ENCODE results near the gene NR4A1.

The NR4A1 gene

GRCh38 chr12:52050758-52051541, at the start of gene NR4A1:
TSS of gene NR4A1 (plus strand) at chr12:52051442. CDS start at chr12:52054329, 2,887 bp downstream.
- peak; percentile 98 to 99 (median 98) for DNase-seq

GRCh38 chr12:52003016-52003550, 48.2 kb upstream of the NR4A1 start:
- DNase-seq: no peak

GRCh38 chr12:52003591-52003990, 47.7 kb upstream of the NR4A1 start:
- DNase-seq: no peak

- DNase-seq: no peak
Observed at GRCh38 chr12:52004042-52004648, 47.1 kb upstream of the NR4A1 start.

- DNase-seq: no peak
Observed at GRCh38 chr12:52005218-52005902, 45.9 kb upstream of the NR4A1 start.

- no peak for DNase-seq
Observed at GRCh38 chr12:52005903-52006703, 45.1 kb upstream of the NR4A1 start.

GRCh38 chr12:52006726-52007157, 44.5 kb upstream of the NR4A1 start, which contains the start of gene TAMALIN:
TSS of gene TAMALIN (plus strand) at chr12:52006946. CDS start at chr12:52007020, 74 bp downstream.
- DNase-seq: peak; percentile 52 to 67 (median 62)

- peak in 1 of 4 experiments; percentile 35 for DNase-seq
Observed at GRCh38 chr12:52007158-52007921, 43.9 kb upstream of the NR4A1 start.

GRCh38 chr12:52007982-52008510, 43.2 kb upstream of the NR4A1 start:
- no peak for DNase-seq

GRCh38 chr12:52009081-52009751, 42.0 kb upstream of the NR4A1 start:
- DNase-seq: no peak

- DNase-seq: no peak
Observed at GRCh38 chr12:52010152-52010622, 41.1 kb upstream of the NR4A1 start.

- DNase-seq: no peak
Observed at GRCh38 chr12:52010692-52011601, 40.3 kb upstream of the NR4A1 start.

GRCh38 chr12:52011602-52012214, 39.5 kb upstream of the NR4A1 start:
- DNase-seq: no peak

- no peak for DNase-seq
Observed at GRCh38 chr12:52013626-52014310, 37.5 kb upstream of the NR4A1 start.

- no peak for DNase-seq
Observed at GRCh38 chr12:52014567-52015530, 36.4 kb upstream of the NR4A1 start.

- DNase-seq: no peak
Observed at GRCh38 chr12:52015532-52016041, 35.7 kb upstream of the NR4A1 start.
